Measurements from ENCODE around the gene PPFIA1. TPM values are rescaled to one million over a fixed set of nuclear protein-coding genes. Genes with fewer than 3 reads are reported as not detected.

Gene PPFIA1
- total and polyA plus RNA-seq, 10 of the 15 experiments (the other 5 are each of a cell fraction or from before 2014, with no cell fraction given): 5.2 to 26.2 (median 15.8) TPM

DNA sequence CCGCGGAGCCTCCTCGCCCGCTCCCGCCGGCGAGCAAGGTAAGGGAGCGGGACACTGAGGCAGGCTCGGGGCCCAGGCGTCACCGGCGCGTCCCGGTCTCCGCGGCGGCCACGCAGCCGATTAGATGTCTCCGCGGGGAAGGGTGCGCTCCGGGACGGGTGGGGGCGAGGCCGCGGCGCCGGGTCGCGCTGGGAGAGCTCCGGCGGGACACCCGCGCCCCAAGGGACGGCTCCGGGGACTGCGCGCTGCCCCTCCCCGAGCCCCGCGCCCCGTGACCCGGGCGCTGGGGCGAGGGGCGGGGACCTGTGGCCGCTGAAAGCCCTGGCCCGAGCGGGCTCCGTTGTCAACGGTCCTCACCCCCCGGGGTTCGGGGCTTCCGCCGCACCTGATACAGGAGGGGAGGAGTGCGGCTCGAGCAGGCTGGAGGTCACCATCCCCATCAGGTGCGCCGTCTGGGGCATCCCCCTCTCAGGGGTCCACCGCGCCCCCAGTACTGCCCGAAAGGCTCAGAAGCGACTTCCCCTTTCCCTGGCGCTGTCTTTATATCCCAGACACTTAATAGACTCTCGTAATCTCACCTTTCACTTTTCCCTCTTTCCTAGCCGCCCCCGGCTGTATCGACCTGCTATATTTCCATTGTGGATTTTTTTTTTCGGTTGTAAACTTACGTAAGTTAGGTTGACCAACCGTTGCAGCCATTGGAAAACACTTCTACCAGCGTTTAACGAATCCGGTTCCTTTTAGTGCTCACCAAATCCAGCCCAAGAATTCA is 573 bp downstream of the PPFIA1 start (continued):
- no peak for TF ChIP-seq PBX3 (IDR thresholded peaks at IDR 0.05; ENCODE audit: insufficient replicate concordance, low read depth, low read length)
- no peak for TF ChIP-seq ZSCAN29 (IDR thresholded peaks at IDR 0.05)
- TF ChIP-seq SMAD5 (IDR thresholded peaks at IDR 0.05; ENCODE audit: low read depth): no peak
- peak; percentile 13; the same call in 1 of the 2 replicates for TF ChIP-seq BACH1 (IDR thresholded peaks at IDR 0.05; ENCODE audit: borderline replicate concordance)
- no peak for TF ChIP-seq ZNF384 (IDR thresholded peaks at IDR 0.05; ENCODE audit: borderline replicate concordance, low read depth, low read length)
- no peak for TF ChIP-seq MEF2B (IDR thresholded peaks at IDR 0.05; ENCODE audit: partially characterized antibody, poor library complexity, severe bottlenecking)
- no peak for TF ChIP-seq CHD2 (IDR thresholded peaks at IDR 0.05; ENCODE audit: borderline replicate concordance, low read depth, low read length)
- TF ChIP-seq, protein P1, sequence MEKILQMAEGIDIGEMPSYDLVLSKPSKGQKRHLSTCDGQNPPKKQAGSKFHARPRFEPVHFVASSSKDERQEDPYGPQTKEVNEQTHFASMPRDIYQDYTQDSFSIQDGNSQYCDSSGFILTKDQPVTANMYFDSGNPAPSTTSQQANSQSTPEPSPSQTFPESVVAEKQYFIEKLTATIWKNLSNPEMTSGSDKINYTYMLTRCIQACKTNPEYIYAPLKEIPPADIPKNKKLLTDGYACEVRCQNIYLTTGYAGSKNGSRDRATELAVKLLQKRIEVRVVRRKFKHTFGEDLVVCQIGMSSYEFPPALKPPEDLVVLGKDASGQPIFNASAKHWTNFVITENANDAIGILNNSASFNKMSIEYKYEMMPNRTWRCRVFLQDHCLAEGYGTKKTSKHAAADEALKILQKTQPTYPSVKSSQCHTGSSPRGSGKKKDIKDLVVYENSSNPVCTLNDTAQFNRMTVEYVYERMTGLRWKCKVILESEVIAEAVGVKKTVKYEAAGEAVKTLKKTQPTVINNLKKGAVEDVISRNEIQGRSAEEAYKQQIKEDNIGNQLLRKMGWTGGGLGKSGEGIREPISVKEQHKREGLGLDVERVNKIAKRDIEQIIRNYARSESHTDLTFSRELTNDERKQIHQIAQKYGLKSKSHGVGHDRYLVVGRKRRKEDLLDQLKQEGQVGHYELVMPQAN (conservative IDR thresholded peaks at IDR 0.05): peak; percentile 89; the same call in 1 of the 2 replicates
- TF ChIP-seq POLR2A (IDR thresholded peaks at IDR 0.05; ENCODE audit: low read depth, low read length): peak; percentile 66; the same call in 1 of the 2 replicates
- no peak for TF ChIP-seq RAD51 (IDR thresholded peaks at IDR 0.05)
- TF ChIP-seq TAF1 (IDR thresholded peaks at IDR 0.05; ENCODE audit: borderline replicate concordance, low read depth, low read length): no peak
- no peak for TF ChIP-seq PAX5 (IDR thresholded peaks at IDR 0.05; ENCODE audit: borderline replicate concordance, low read depth, low read length)
- no peak for TF ChIP-seq ZBTB40 (IDR thresholded peaks at IDR 0.05; ENCODE audit: borderline replicate concordance)
- TF ChIP-seq CUX1 (IDR thresholded peaks at IDR 0.05; ENCODE audit: insufficient replicate concordance, low read depth, low read length): no peak
- no peak for TF ChIP-seq SMAD1 (IDR thresholded peaks at IDR 0.05; ENCODE audit: low read depth, partially characterized antibody)
- TF ChIP-seq NFYA (IDR thresholded peaks at IDR 0.05; ENCODE audit: borderline replicate concordance, low read depth, low read length): no peak
- TF ChIP-seq LARP7 (IDR thresholded peaks at IDR 0.05): peak; percentile 87

All from GM12878 (cell line).